Kidney glomerular epithelial cell (primary cell): ENCODE data around the gene MCUR1.
"Not testable (repeated sequence)": the region's sequence is repeated elsewhere in the genome, so short reads cannot be mapped to it uniquely, and the experiment has no call there.

Source experiments
- DNase-seq: peaks from one replicate; lab custom pipeline; 2025; lab: John Stamatoyannopoulos, UW

Gene MCUR1

DNA sequence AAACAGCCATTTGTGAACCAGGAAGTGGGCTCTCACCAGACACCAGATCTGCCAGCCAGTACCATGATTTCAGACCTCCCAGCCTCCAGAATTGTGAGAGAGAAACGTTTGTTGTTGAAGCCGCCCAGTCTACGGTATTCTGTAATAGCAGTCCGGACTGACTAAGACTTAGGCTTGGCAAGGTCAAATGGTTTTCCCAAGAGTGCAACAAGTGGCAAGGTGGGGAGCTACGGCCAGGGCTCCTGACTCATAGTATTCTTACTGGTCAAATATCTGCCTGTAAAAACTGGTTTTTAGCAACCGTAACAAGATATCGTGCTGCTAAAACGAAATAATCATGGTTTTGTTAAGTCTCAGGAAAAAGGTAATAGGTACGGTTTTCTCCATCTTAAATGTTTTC lies 37.8 kb downstream of the MCUR1 start:
- no peak for DNase-seq

DNA sequence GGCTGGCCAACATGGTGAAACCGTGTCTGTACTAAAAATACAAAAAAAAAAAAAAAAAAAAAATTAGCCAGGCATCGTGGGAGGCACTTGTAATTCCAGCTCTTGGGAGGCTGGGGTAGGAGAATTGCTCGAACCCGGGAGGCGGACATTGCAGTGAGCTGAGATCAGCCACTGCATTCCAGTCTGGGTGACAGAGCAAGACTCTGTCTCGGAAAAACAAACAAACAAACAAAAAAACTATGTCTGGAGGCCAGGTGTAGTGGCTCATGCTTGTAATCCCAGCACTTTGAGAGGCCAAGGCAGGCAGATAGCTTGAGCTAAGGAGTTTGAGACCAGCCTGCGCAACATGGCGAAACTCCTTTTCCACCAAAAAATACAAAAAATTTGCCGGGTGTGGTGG lies 38.9 kb downstream of the MCUR1 start:
- not testable (repeated sequence) for DNase-seq

DNA sequence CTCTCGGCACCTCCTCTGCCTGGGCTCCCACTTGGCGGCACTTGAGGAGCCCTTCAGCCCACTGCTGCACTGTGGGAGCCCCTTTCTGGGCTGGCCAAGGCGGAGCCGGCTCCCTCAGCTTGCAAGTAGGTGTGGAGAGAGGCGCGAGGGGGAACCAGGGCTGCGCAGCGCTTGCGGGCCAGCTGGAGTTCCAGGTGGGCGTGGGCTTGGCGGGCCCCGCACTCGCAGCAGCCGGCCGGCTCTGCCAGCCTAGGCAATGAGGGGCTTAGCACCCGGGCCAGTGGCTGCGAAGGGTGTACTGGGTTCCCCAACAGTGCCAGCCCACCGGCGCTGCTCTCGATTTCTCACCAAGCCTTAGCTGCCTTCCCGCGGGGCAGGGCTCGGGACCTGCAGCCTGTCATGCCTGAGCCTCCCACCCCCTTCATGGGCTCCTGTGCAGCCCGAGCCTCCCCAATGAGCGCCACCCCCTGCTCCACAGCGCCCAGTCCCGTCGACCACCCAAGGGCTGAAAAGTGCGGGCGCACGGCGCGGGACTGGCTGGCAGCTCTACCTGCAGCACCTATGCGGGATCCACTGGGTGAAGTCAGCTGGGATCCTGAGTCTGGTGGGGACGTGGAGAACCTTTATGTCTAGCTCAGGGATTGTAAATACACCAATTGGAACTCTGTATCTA lies 41.9 kb downstream of the MCUR1 start:
- DNase-seq: not testable (repeated sequence)

DNA sequence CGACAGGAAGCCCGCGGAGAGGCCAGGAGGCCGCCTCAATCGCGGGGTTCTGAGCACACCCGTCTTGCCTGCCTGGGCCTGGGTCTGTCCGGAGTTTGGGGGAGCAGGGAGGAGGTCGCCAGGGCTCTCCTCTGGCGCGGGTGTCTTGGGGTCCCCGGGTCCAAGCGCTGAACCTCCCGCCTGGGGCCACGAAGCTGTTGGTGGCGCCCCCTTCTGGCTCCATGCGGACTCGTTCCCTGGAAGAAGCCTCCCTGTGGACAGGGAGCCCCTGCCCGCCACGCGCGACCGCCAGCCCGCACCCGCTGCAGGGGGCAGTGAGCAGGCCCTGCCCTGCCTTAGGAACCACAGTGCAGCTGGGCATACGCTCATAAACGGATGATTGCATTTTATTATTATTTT lies 44.7 kb downstream of the MCUR1 start:
- DNase-seq: no peak

DNA sequence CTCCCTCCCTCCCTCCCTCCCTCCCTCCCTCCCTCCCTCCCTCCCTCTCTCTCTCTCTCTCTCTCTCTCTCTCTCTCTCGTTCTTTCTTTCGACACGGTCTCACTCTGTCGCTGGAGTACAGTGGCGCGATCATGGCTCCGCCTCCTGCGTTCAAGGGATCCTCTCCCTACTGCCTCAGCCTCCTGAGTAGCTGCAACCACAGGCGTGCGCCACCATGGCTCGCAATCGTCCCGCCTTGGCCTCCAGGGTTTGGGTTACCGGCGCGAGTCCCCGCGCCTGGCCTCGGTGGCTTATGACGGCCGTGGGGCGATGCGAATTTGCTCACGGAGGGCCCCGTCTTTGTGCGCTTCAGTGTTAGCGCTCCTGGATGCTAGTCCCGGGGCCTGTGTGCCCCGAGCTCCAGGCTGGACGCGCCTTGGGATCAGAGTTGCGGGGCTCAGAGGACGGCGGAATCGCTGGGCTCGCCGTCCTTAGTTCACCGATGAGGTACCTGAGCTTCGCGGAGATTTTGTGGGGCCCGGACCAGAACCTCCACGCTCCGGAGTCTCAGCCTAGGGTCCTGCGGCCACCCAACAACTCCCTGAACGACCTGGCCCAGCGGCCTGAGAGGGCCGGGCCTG lies 45.2 kb downstream of the MCUR1 start:
- DNase-seq: no peak

DNA sequence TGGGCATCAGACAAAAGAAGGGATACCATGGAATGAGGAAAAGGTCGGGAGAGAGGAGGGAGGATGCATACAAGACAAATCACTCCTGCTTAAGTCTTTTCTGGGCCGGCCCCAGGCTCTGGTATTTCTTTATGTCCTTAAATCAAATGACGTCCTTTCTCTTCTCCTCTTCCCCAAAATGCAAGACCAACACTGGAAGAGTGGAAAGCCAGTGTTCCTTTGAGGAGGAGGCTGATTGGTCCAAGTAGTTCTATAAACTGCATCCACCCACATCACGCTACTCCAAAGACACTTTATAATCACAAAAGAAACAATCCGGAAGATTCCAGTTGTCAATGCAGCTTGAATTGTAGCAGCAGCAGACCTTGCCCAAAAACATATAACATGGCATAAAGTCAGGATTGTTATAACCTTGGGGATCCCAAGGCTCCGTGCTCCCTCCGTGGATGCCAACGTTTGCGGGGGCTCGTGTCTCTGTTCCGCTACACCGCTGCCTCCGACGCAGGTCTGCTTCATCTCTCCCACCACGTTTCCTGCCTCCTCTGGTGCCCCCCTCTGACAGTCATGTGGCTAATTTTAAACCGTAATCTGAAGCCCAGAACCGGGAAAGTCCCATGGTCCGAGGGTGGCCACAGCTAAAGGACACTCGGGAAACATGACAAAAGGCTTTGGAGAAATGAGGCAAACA lies 47.1 kb downstream of the MCUR1 start:
- peak; percentile 35 for DNase-seq

DNA sequence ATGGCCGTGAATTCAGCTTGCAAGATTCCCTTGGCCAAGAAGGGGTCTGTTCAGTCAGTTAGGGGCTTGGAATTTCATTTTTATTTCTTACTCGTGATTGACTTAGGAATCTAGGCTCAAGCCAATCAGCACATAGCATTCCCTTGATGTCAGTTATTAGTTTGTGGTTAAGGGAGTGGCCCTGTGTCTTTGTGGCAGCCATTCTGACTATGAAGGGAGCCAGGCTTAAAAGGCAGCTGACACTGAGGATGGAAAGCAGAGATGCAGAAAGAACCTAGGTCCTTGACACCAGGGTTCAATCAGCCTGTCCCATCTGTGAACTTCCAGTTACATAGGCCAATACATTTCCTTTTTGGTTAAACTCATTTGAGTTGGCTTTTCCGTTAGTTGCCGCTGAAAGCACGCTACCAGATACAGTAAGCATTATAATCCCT lies 48.1 kb downstream of the MCUR1 start:
- peak; percentile 31 for DNase-seq

DNA sequence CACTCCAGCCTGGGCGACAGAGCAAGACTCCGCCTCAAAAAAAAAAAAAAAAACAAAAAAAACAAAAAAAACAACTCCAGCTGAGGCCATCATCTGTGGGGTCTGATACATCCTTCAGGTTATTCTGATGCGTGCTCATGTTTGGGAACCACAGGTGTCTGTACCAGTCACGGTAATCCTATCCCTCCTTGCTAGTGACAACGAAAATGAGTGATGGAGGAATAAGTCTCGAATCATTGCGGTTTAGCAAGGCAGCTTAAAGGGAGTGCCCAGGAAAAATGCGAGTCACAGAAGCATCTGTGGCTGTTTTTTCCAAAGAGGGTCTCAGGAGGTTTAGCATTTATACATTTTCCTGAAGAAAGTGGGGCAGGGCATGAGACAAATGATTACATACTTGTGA lies 48.8 kb downstream of the MCUR1 start:
- no peak for DNase-seq

DNA sequence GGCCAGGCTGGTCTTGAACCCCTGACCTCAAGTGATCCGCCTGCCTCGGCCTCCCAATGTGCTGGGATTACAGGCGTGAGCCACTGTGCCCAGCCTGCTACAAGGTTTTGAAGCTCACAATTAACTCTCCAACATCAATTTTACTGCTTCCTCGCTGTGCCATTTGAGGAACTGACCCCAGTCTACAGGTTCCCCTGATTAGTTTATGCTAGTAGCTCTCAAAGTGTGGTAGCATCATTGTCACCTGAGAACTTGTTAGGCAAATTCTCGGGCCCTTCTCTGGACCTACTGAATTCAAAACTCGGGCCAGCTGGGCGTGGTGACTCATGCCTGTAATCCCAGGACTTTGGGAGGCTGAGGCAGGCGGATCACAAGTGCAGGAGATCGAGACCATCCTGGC lies 49.4 kb downstream of the MCUR1 start:
- DNase-seq: no peak

DNA sequence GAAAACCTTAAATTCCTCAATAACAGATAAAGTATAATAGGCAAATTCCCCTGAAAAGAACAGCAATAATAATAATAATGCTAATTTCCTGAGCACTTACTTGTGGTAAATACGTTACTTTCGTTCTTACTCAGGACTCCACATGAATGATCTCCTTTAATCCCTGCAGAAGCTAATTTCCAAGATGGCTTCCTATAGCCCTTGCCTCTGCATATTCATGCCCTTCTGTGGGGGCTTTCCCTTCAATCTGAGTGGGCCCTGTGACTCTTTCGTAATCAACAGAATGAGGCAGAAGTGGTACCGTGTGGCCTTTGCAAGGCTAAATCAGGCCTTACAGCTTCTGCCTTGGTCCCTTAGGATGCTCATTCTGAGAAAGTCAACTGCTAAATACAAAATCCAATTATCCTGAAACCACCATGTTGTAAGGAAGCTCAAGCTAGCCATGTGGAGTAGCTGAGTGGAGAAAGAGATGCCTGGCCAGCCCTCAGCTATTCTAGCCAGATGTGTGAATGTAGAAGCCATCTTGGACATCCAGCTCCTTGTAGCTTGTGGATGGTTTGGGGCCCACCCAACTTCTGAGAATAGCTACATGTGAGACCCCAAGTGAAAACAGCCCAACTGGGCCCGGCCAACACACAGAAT lies 50.5 kb downstream of the MCUR1 start:
- no peak for DNase-seq

DNA sequence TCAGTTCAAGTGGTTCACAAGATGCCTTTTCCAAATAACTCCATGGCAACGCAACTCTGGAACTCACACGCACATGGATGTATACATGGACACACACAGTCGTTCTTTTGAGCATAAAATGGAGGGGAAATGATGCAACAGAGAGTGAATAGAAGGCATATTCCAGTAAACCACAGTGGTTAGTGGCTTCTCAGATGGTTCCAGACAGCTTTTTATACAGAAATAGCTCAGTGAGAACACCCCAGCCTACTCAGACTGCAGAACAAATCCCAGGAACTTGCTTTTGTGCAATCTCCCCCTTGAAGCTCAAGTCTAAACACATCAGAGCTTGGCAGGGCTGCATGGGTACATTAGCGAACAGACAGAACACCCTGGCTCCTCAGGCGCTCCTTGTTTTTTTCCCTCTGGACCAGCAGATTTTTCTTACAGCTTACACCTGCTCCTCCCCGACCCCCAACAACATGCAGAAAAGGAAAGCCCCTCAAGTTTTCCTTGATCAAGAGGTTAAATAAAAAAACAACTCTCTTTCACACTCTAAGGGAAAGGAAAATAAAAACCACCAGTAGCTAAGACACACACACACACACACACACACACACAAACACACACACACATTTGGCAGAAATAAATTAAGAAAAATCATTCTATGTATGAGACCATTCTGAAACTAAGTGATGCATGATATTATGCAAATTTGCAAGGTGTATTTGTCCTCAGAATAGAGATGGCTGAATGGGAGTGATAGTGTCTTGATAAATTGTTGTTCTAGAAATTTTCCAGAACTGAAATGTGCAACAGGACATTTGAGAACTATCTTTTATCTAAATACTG lies 51.5 kb downstream of the MCUR1 start:
- DNase-seq: no peak

DNA sequence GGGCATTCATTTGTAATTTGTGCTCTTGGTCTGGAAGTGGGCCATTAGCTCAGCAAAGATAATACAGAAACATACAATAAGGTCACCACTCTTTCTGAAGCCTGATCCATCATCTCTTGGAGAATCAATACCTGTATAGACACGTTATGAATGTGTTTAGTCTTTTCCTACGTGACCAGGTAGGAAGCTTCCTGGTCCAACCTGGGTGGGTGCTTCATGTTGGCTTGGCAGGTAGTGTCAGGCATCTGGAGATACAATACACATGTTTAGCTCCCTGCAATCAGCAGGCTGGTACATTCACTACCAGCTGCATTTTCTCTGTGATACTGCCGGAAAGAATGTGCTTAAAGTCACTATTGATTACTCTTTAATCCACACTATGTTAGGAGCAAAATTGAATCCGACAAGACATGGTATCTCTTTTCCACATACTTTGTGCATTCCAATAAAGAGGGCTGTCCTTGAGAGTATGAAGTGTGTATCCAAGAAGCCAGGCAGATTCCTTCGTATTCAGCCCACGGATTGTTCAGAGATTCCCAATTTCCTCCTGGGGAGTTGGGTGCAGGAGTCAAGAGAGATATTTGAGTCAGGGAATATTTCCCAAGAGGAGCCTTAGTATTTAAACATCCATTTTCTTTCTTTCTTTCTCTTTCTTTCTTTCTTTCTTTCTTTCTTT lies 52.9 kb downstream of the MCUR1 start:
- no peak for DNase-seq

DNA sequence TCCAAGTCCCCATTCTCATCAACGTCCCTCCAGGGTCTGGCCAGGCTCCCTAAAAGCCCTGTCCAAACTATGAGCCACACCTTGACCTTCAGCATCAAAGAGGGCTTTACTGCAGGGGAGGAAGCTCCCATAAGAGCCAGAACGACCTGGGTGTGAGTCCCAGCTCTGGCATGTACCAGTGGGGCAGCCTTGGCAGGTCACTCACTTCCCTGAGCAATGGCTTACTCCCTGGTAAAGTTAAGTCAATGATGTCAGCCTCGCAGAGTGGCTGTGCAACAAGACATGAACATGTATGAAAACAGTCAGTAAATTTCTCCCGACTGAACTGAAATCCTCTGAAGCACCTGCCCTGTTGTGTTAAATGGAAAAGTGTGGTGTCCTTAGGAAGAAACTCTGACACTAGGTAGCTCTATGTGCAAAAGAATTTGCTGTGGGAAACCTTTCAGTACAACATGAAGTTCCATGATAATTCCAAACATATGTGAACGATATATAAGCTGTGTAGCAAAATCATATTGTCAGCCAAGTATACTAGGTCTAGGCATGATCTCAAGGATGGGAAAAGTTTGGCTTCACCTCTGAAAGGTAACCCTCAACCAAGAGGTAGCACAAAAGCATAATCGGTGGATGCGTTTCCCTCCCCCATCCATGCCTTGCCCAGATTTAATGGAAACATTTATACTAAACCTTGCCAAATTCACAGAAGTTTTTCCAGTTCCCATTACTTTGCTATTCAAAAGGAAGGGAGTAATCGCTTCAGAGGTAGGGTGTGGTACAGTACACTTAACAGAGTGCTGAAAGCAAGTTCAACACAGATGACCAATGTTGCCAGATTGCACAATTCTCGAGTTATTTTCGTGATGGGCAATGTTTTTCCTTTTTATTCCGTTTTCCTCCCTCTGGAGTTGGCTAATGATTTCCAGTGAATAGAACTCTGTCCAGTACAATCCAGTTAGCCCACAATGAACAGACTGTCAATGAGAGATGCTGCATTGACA lies 53.8 kb downstream of the MCUR1 start:
- no peak for DNase-seq

DNA sequence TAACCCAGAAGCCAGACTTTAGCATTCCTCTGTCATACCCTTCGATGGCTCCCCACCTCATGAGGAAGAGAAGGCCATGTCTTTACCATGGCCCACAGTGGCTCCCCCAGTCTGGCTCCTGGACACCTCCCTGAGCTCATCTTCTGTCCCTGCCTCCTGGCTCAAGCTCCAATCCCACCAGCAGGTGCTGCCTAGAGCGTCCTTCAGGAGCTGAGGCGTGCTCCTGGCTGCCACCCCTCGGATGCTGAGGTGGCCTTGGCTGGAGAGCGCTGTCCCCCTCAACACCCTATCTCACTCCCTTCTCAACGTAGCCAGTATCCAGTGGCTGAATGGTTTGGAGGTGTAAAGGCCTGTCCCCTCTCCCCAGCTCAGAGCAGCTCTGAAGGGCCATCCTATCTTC lies 55.3 kb downstream of the MCUR1 start:
- DNase-seq: no peak

DNA sequence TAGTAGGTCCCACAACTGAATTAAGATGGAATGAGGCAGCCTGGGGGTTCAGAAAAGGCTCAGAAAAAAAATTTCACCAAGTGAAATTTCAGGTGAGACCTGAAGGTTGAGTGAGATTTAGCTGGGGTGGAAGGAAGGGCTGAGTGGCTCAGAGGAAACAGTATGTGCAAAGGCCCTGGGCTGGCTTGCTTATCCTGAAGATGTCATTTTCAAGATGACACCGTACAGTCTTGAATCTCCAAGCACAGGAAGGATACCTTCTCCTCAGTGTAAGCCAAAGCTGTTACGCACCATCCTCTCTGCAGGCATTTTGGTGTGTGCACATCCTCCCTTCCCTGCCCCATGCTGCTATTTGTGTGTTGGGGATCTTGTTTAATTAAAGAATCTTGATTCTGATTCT lies 59.7 kb downstream of the MCUR1 start:
- no peak for DNase-seq

DNA sequence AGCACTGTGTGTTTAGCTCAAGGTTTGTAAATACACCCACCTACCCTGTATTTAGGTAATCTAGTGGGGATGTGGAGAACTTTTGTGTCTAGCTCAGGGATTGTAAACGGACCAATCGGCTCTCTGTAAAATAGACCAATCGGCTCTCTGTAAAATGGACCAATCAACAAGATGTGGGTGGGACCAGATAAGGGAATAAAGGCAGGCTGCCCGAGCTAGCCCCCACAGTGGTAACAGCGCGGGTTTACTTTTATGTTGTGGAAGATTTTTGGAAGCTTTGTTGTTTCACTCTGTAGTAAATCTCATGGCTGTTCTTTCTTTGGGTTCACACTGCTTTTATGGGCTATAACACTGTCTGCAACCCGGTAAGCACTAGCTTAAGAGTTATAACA lies 70.6 kb downstream of the MCUR1 start:
- no peak for DNase-seq

DNA sequence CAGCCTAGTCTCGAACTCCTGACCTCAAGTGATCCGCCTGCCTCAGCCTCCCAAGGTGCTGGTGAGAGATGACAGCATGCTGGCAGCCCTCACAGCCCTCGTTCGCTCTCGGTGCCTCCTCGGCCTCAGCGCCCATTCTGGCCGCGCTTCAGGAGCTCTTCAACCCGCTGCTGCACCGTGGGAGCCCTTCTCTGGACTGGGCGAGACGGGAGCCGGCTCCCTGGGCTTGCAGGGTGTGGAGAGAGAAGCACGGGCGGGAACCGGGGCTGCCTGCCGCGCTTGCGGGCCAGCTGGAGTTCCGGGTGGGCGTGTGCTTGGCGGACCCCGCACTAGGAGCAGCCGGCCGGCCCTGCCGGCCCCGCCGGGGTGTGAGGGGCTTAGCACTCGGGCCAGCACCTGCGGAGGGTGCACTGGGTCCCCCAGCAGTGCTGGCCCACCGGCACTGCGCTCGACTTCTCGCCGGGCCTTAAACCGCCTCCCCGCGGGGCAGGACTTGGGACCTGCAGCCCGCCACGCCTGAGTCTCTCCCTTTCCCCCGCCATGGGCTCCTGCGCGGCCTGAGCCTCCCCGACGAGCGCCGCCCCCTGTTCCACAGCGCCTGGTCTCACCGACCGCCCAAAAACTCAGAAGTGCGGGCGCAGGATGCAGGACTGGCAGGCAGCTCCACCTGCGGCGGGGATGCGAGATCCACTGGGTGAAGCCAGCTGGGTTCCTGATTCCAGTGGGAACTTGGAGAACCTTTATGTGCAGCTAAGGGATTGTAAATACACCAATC lies 71.2 kb downstream of the MCUR1 start:
- no peak for DNase-seq

DNA sequence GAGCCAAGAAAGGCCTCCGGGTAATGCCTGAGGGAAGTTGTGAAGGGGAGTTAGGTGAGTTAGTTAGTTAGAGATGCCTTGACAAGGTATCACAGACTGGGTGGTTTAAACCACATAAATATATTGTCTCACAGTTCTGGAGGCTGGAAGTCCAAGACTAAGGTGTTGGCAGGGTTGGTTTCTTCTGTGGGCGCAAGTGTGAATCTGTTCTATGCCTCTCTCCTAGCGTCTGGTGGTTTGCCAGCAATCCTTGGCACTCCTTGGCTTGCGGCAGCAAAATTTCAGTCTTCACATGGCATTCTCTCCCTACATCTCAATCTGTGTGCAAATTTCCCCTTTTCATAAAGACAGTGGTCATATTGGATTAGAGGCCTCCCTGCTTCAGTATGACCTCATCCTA lies 73.0 kb downstream of the MCUR1 start:
- no peak for DNase-seq
